Measurements from ENCODE around the gene HACL1. TPM values are rescaled to one million over a fixed set of nuclear protein-coding genes. Genes with fewer than 3 reads are reported as not detected.
A peak's percentile ranks its signal among the peaks of the same experiment; 100 is the strongest.

Gene HACL1
- 29.6 and 34.0 TPM in 2 replicates for total RNA-seq

DNA sequence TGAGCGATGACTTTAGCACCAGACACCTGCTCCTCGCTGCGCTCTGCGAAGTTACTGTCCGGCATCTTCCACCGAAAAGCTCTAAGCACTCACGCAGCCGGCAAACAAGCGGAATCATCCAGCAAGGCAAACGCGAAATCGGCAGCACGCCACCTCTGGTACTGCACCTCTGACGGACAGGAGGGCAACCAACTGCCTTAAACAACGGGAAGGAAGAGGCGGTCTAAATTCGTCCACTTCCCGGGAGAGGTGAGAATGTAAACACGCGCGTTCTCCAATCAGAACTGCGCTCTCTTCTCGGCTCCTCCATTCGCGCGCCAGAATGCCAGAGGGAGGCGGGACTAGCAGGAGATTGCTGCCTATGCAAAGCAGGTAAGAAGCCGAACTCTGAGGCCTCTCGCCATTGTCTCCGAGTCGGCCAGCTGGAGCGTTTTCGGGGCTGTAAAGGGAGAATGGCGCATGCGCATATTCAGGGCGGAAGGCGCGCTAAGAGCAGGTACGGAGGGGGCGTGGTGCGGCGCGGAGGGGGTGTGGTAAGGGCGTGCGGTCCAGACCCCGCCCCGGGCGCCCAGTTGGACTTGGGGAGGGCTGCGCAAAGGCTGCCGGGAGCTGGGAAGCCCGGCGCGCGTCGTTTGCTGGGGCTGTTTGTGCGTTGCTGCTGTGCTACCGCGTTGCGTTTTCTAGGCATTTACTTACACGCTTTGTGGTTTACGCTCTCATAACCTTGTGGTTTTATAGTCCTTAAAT, at the start of gene HACL1, which contains the start of gene BTD:
TSS of gene HACL1 (minus strand) at position 171 of the 747 bp plus-strand sequence. CDS start at position 65, 106 bp downstream.
TSS of gene BTD (plus strand) at position 347 of the 747 bp plus-strand sequence. CDS start 33,695 bp downstream, outside the sequence.
- peak; percentile 99 for DNase-seq

DNA sequence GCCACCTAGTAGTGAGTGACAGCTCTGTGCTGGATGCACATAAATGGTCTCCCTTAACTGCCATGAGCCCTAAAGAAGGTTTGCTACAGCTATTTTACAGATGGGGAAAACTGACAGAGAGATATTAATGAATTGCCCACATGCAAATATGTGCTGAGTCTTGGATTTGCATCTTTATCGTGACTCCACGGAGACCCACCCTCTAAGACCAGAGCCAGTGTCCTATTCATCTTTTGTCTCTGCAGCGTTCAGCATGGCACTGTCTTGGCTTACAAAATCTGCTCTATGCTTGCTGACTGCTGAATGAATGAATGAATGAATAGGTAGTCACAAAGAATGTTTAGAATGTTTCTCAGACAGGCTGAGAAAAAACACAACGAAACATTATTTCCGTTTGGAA, 48.5 kb upstream of the HACL1 start:
- DNase-seq = no peak

DNA sequence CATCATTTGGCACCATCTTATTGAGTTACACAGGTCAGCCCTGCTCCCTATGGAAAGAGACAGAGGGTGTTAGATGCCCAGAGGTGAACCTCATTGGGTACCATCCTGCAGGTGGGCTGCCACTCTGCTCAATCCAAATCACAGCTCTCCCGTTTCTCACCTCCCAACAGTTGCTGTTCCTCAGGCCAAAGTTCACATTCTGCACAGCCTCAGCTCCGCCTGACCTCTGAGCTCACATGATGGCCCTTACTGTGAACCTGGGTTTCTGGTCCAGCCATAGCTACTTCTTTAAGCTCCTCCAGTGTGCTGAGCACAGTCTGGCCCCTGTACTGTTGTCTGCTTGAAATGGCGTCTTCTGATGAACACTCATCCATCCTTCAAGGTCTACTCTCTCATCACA, 48.0 kb upstream of the HACL1 start:
- no peak for DNase-seq

DNA sequence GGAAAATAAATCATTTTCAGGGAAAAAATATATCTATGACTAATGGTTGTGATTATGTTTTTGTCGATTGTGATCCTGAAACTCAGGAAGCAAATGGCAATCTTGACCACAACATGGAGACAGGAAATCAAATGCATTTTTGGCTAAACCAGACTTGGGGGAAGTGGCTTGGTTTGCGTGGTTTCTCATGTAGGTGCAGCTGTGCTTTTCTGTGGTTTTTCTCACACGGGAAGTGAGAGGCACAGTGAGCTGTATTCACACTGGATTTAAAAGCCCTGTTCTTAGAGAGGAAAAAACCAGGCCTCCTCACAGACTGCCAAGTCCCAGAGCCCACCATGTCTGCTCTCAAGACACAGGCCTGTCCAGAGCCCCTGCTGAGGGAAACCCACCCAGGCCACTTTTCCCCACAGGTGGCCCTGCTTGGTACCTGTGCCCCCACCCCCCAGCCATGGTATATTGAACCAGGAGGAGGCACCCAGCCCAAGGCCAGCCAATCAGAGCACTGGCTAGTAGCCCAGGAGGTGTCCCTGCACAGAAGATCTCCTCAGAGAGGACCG, 46.3 kb upstream of the HACL1 start:
- peak; percentile 99 for DNase-seq

DNA sequence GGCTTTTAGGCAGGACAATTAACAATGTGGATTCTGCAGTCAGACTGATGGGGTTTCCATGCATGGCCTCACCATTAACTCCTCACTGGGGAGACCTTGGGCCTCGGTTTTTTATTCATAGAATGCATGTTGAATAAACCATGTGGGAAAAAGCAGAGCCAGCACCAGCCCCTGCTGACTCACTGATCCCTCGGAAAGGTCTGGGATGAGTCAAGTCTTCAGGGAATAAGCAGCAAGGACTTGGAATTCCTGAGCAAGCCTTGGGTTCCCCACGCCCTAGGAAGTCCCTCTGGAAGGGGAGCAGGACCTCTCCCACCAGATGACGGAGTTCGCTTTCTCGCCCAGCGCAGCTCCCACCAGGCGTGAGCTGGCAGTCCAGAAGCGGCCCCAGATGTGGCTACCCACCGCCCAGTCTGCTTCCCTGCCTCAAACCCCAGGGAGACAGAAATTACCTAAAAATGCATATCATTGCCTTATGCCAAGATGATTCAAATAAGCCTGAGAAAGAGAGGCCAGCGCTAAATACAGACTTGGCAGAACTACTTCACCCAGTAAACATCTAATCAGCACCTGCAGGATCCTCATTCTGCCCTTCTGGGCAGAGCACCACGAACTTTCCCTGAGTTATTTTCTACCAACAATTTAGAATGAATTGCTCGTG, 45.6 kb upstream of the HACL1 start:
- peak; percentile 98 for DNase-seq

DNA sequence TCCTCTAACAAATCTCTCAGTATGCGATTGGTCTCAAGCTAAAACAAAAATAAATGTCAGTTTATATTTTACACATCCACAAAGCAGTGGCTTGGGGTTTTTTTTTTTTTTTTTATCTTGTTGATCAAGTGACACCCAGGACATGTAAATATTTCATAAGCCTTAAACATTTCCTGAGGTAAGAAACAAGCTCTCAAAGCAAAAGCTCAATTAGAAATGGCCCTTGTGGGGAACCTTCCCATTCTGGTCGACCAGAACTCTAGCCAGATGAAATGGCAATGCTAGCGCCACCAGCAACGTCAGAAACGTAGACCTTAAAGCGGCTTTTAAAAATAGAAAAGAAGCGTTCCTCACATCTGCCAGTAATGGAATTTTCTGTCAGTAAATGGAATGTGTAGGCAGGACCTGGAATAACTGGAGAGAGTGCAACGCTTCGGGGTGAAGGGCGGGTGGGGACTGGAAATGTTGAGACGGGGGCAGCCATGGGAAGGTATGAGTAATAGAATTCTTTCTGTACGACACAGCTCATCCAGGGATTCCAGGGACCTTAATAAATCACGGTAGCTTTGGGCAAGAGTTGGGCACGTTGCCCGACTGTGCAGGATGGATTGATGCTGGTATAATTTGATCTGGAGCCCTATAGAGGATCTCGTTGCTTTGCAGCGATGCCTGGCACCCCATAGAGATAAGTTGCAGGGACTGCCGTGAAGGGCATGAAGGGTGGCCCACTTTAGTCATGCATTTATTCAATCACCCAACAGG, 44.6 kb upstream of the HACL1 start:
- peak; percentile 95 for DNase-seq

DNA sequence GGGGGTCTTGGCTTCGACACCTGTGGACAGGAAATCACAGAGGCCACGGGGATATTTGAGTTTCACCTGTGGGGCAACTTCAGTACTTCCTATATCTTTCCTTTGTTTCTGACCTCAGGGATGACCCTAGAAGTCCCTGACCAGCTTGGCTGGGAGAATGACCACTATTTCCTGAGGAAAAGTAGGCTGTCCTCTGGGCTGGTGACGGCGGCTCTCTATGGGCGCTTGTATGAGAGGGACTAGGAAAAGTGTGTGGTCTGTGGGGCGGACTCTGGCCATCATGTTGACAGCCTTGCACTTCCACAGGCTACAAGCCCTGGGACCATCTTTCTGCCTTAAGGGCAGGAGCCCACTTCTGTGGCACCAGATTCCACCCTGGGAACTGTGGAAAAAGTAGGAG, 43.9 kb upstream of the HACL1 start:
- DNase-seq = peak; percentile 68

DNA sequence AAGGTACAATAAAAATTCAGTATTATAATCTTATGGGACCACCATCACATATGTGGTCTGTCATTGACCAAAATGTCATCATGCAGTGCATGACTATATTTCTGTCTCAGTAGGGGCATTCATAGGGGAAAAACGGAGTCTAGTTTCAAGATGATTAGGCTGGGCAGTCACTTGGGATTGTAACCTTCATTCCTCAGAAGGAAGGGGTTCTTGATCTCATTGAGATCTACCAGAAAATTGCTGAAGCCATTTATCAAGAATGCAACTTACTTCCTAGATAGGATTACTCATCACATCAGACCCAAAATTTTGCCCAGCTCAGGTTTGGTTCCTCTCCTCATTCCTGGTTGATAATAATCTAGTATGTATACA, 37.5 kb upstream of the HACL1 start:
- peak; percentile 23 for DNase-seq

DNA sequence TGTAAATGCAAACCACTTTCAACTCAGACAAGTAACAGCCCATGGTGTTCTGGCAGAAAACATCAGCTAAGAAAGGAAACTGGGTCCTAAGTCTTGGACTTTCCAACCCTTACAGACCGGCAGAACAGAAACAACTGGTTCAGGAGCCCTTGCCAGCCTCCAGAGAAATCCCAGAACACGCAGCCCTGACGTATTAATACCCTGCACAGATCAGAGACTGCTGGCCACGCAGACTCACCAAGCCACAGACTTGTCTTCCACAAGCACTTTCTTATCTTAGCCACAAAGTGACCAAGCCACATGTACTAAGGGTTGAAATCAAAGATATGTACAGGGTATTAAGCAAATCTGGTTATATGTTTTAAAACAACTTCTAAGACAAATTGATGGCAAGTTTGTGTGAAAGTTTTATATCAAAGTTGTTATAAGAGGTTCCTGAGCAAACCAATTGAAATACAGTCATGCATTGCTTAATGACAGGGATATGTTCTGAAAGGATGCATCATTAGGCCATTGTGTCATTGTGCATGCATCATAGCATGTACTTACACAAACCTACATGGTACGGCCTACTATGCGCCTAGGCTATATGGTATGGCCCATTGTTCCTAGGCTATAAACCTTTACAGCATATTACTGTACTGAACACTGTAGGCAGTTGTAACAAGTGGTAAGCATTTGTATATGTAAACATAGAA, 37.0 kb upstream of the HACL1 start:
- peak; percentile 14 for DNase-seq

DNA sequence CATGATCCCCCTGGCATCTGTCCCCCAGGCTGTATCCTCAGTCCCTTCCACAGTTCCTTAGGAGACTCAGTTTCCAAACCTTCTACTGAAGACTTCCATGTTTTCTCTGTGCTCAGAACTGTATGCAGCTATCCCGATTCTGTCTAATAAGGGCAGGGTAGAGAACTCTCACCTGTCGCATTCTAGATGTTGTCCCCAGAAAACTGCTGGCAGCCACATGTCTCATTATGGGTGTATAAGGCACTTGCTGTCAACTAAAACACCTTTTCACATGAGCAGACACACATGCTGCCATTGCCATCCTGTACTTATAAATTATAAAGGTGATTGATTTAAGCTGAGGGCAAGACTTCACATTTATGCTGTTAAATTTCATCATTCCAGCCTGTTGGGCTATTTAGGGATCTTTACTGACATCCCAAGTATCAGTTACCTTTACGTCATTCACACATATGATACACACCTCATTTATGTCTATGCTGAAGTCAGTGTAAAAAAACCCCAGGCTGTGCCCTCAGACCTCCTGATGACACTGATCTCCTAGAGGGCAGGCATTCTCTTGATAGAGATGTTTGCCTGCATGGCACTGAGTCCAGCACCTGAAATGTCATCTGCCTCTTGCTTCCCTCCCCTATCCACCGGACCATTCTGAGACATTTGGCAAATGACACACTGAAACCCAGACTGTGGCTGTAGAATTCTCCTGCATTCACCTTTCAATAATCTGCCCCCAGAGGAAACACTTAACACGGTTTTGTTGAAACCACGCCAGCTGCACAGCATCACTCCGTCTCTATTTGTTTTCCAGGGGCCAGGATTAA, 36.0 kb upstream of the HACL1 start:
- DNase-seq = peak; percentile 67

DNA sequence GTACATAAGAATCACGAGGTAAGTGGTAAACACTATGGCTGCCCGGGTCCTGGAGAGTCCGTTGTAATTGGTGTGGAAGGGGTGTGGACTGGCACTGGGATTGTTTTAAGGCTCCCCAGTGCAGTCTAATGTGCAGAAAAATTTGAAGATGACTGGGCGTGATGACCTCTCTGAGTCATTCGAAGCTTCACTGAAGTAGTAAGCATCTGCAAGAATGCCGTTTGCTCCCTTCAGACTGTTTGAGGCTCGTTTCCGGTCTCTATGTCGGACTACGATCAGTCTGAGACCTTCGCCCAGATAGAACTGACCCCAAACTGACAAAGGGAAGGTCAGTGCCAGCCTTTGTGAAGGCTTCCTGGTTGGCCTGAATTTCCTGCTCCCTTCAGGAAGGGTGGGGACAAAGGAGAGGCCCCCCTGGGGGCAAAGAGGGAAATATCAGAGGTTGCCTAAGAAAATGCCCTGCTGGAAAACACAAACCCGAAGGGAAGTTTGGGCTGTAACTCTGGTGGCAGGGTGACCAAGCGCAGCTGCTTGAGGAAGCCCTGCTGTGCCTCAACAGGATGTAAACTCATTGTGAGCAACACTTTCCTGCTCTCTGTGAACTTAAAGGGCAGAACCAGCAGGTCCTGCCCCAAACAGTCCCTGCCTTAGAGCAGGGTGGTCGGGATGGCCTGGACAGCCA, 34.8 kb upstream of the HACL1 start:
- peak; percentile 96 for DNase-seq

DNA sequence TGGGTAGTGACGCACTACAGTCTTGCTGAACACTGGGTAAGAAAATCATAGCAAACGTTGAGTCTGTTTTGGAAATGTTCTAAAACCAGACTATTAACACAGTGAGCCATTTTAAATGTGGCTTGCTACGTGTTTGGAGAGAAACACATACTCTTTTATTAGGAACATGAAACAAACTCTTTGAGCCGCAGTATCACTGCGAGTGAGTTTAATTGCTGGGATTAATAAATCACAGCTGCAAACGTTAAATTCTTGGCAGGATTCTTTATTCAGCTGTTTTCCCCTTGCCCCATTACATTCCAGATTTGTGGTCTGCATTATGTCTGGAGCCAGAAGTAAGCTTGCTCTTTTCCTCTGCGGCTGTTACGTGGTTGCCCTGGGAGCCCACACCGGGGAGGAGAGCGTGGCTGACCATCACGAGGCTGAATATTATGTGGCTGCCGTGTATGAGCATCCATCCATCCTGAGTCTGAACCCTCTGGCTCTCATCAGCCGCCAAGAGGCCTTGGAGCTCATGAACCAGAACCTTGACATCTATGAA, 33.8 kb upstream of the HACL1 start:
- peak; percentile 61 for DNase-seq

DNA sequence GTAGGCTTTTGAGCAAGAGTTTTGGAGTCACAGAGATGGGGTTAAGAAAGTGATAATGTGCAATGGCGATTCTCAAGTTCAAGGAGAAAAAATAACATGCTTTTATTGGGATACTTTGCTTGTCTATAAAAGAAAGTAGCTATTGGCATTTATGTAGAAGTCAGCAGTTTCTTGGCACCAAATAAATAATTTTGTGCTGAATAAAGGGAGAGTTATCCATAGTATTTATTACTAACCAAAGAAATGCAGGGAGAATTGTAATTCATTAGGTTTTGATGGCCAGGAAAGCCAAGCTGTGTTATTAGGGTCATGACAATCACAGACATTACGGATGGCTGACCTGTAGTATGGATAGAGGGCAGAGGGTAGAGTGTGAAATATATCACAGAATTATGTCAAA, 33.3 kb upstream of the HACL1 start:
- no peak for DNase-seq

DNA sequence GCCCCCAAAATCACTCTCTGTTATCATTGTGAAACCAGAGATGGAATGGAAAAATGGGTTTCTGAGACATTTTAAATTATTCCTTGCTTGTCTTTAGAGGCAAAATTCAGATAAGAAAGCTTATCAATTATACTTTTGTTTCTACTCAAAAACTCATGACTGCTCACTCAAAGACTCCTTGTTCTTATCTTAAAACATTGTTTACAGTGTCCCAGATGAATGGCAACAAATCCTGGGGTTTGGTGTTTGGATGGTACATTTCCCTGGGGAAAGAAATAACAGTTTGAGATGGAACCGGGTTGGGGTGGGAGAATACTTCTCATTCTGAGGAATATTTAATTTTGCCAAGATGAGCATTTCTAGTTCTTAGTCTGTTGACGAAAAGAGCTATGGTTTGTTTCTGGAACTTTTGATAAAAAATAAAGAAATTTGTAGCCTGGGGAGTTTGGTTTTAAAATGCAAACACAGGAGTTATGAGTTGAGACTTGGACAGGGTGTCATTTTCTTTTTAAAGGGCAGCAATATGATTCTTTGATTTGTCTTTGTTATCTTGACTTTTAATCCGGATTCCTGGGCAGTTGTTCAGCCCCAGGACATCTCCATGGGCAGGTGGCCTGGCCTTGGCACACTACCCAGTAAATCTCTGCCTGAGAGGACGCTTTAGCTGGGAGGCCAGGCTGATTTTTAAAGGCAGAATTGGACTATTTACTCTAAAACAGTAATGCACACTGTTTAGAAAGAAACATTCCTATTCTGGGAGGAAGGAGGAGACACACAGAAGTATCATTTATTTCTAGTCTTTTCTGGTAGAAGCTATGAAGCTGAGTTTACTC, 32.6 kb upstream of the HACL1 start:
- DNase-seq = peak; percentile 36

DNA sequence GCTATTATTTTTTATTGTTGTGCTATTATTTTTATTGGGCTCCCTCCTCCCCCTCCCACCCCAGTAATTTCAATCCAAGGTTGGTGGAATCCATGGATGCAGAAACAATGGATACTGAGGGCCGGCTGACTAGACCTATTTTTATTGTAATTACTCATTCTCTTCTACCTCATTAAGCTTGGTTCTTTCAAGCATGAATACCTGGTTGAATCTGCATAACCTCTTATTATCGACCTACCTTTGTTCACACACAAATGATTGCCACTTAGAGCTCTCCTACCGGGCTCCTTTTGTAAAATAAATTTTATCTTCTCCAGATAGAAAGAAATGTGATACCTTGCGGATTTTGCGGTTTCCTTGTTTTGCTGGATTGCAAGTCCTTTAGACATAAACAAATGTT, 31.8 kb upstream of the HACL1 start:
- no peak for DNase-seq

DNA sequence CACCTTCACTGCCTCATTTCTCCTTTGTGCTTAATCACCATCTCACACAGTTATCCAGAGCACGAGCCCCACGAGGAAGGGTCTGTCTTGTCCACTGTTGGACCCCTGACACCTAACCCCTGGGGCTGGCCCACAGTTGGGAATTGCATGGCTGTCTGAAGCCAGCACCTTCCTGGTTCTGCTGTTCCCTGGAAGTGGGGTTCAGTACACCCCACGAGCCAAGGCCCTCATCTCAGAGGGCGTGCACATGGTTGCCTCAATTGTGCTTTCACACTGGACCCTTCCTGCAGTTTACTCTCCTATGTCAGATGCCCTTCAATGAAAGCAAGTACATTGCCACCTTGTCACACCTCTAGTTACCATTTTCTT, 30.8 kb upstream of the HACL1 start:
- no peak for DNase-seq

DNA sequence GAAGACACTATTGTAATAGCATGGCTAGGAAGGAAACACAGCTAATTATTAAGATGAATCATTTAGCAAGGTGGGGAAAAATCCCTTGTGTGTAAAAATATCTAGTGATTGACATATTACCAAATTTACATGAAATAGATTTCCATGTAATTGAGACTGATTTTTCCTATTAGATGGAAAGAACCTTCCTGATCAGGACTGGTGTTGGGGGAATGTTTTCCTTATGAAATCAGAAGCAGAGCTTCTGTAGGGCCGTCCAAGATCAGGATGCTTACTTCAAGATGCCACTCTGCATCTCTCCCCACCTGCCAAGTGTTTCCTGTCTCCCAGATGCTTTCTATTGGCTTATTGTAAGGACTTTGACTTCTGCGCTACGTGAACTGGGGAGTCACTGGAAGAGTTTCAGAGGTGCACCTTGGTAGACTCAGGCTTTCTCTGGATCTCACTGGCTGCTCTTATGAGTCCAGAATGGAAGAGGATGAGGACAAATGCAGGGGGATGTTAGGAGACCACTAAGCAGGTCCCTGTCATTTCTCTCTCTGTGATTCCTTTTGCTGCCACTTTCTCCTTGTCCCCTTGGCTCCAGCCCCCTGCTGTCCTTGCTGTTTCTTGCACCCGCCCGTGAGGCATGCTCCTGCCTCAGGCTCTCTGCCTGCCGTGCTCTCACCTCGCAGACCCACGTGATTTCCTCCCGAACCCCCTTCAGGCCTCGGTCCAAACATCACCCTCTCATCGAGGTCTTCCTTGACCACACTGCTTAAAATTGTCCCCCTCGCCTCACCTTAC, 30.2 kb upstream of the HACL1 start:
- DNase-seq = peak; percentile 71

DNA sequence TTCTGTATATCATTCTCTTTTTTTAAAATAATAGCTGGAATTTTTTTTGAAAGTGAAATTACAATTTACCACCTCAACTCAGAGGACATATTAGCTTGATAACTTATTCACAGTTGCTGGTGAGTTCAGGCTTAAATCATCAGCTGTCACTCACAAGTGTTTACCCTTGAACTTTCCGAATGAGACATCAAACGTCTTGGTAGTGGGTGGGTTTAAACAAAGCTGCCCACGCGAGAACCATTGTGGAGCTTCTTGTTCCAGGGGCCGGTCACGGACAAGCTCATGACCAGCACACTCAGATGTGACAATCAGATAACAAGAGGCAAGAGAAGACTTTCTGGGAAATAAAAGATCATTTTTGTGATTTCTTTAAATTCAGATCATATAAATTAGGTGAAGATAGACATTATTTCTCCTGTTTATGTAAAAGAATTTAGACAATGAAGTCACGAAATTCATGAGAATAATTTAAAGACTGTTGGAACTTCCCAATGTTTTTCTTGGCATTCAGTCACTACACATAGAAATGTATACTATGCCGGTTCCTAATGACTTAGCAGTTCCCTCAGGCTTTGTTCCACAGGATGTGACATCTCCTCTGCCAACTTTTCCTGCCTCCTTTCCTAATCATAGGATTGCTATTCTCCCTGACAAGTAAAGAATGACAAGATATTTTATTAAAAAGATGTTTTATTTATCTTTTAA, 29.4 kb upstream of the HACL1 start:
- peak; percentile 93 for DNase-seq
